ENCODE data around the gene MAGI2.

MAGI2 gene

GRCh38 chr7:77991656-77992055, 1461.8 kb downstream of the MAGI2 start:
- no peak for DNase-seq (ENCODE audit: extremely low read depth, low read depth)
- no peak for TF ChIP-seq CTCF (IDR thresholded peaks at IDR 0.05; ENCODE audit: low read depth, low read length)

GRCh38 chr7:77989981-77990566, 1463.4 kb downstream of the MAGI2 start:
- DNase-seq (ENCODE audit: extremely low read depth, low read depth), result no peak
- TF ChIP-seq CTCF (IDR thresholded peaks at IDR 0.05; ENCODE audit: low read depth, low read length), result no peak

- no peak for TF ChIP-seq CTCF (IDR thresholded peaks at IDR 0.05; ENCODE audit: low read depth, low read length)
- no peak for DNase-seq (ENCODE audit: extremely low read depth, low read depth)
Observed at GRCh38 chr7:77985974-77986339, 1467.5 kb downstream of the MAGI2 start.

- TF ChIP-seq CTCF (IDR thresholded peaks at IDR 0.05; ENCODE audit: low read depth, low read length), result no peak
- no peak for DNase-seq (ENCODE audit: extremely low read depth, low read depth)
Observed at GRCh38 chr7:77985232-77985973, 1468.1 kb downstream of the MAGI2 start.

- TF ChIP-seq CTCF (IDR thresholded peaks at IDR 0.05; ENCODE audit: low read depth, low read length), result no peak
- no peak for DNase-seq (ENCODE audit: extremely low read depth, low read depth)
Observed at GRCh38 chr7:77983973-77984372, 1469.5 kb downstream of the MAGI2 start.

- DNase-seq (ENCODE audit: extremely low read depth, low read depth), result no peak
Observed at GRCh38 chr7:77982926-77983550, 1470.4 kb downstream of the MAGI2 start.

More at GRCh38 chr7:77982926-77983550, 1470.4 kb downstream of the MAGI2 start:
- TF ChIP-seq CTCF (IDR thresholded peaks at IDR 0.05; ENCODE audit: low read depth, low read length), result no peak

Measured in AG09319 (cell line).